NOMO-1 (cell line): ENCODE results near the gene MSH5.
A peak's percentile ranks its signal among the peaks of the same experiment; 100 is the strongest.

Experiments
- DNase-seq, 2 experiments: peaks; one replicate each; lab custom pipeline; 2025; ENCODE audit not compliant: unreplicated experiment in 2 of 2; lab: John Stamatoyannopoulos, UW

The MSH5 gene

DNA sequence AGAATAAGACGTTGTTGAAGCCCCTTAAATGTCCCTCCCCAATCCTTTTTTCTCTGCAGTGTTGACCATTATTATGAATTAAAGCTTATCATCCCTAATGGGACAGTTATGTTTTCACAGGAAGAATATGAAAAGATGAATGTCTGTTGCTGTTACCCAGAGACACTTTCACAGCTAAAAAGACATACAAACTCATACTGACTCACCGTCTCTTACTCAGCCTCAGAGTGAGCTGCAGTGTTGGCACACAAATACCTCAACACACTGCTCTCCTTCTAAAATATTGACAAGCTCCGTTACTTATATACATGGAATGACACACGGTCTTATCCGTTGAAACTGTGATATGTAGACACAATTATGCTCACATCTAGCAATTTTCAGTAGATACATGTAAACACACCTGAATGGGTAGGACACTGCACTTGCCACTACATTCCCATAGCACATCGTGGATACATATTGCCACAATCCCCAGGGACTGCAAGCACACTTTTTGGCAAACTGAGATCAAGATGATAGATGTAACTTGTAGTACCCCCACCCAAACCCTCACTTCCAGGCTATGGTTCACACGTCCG, 13.0 kb downstream of the MSH5 start:
- no peak for DNase-seq

DNA sequence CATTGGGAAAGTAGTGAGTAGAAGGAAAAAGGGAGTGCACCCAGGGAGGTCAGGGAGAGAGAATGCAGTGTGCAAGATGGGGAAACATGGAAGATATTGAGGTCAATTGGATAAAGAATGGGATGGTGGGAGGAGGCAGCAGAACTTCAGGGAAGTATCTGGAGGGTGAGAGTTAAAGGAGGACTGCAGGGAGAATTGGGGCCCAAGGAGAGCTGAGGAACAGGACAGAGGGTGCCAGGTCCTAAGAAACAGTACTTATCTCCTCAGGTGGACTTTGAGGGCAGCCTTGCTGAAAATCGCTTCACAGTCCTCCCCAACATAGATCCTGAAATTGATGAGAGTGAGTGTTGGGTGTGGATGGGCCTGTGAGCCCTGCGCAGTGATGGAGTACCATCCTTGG, 18.5 kb downstream of the MSH5 start:
- DNase-seq: no peak

DNA sequence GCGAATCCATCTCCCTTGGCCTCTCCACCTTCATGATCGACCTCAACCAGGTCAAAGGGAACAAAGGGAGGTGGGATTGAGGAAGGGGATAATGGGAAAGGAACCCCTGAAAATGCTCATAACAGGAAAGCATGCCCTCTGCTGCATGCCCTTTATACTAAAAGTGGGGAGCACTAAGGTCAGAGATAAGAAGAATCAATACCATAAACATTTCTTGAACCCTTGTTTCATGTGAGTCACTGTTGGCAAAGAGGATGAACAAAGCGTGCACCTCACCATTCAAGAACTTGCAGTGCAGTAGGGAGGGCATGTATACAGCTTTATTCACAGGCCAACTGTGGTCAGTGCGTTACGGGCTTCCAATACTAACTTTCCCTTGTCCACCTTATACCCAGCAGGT, 21.0 kb downstream of the MSH5 start:
- DNase-seq: no peak

DNA sequence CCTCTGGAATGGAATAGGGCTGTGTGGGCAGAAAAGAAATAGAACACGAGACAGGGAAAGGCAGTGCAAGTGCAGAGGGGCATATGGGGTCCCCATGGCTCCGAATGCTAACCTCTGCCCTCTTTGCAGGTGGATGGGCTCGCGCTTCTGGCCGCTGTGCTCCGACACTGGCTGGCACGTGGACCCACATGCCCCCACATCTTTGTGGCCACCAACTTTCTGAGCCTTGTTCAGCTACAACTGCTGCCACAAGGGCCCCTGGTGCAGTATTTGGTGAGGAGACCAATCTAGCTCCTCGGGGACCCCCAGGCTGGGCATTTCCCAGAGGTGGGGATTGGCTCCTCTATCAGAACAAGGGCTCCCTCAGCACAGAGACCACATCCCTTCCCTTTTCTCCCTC, 21.5 kb downstream of the MSH5 start:
- no peak for DNase-seq

DNA sequence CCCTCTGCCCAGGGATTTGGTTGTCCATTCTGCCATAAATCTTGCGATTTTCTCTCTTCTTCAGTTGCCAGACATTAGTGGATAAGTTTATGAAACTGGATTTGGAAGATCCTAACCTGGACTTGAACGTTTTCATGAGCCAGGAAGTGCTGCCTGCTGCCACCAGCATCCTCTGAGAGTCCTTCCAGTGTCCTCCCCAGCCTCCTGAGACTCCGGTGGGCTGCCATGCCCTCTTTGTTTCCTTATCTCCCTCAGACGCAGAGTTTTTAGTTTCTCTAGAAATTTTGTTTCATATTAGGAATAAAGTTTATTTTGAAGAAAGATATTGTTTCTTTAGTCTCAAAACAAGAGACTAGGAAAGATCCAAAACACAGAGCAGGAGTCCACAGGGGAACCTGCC, 22.6 kb downstream of the MSH5 start, which contains the start of gene SAPCD1:
Gene SAPCD1 (plus strand): TSS at position 301 of the 400 bp plus-strand sequence. CDS start 399 bp downstream, outside the sequence.
- DNase-seq: no peak

DNA sequence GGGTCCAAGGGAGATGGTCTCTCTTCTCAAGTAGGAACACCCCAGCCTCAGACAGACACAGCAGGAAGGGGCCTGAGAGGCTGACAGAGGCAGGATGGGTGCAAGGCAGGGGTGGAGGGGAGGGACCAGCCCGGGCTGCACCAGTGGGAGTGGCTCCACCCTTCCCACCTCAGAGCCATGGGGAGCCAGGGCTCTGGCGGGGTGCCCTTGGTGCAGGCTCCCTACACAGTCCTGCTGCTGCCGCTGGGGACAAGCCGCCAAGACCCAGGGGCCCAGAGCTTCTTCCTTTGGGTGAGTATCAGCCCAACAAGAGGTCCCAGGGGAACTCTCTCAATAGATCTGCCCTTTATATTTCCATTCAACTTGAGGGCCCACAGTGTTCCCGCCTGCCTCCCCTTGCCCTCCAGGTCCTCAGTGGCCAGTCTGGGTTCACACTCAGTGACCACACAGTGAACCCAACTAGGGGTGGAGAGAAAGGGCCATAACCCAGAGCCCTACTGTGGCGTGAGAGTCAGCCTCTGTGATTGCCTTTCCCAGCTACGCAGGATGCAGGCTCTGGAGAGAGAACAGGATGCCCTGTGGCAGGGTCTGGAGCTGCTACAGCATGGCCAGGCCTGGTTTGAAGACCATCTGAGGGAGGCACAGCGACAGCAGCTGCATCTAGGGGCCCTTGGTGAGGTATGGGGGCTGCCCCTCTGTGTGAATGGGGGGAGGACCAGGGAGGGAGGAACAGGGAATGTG, 23.2 kb downstream of the MSH5 start:
- DNase-seq: no peak

DNA sequence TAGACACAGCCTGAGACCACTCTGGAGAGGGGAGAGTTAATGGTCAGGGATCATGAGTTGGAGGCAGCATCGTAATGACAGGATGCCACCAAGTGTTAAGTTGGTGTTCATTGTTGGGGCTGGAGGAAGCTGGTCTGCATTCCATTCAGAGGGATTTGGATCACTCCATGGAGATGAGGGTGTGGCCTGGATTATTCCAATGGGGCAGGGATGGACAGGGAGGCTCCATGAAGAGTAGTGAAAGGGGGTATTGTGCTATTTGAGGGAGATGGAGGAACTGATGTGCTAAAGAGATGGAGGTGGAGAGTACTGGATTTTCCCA, 23.8 kb downstream of the MSH5 start:
- no peak for DNase-seq

DNA sequence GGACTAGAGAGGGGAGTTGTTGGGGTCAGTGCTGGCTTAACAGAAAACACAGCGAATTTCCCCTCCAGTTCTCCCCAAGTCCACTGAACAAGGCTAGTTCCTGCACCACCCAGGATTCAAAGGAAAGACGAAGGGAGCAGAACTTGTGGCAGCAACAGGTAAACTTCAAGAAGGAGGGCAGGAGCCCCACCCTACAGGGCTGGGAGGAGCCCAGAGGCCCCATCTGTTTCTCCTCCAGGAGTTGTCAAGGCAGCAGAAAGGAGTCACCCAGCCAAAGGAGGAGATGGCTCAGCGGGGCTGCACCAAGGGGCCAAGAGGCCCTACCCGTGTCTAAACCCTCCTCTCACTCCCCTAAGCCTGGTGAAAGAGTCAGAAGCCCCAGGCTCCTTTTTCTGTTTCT, 24.4 kb downstream of the MSH5 start:
- no peak for DNase-seq

DNA sequence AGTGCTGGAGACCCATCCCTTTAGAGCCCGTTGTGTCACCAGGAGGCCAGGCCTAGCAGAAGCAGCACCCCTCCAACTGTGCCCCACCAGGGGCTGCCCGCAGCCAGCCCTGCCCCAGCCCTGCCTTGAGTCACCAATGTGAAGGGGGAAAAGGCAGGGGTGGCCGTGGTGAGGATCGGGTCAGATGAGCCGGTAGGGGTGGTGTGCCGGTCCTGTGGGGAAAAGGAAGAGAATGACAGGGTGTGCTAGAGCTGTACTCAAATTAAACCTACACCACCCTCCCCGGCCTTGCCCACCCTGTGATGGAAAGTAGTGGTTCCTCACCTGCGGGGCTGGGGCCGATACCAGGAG, 25.7 kb downstream of the MSH5 start:
- no peak for DNase-seq

DNA sequence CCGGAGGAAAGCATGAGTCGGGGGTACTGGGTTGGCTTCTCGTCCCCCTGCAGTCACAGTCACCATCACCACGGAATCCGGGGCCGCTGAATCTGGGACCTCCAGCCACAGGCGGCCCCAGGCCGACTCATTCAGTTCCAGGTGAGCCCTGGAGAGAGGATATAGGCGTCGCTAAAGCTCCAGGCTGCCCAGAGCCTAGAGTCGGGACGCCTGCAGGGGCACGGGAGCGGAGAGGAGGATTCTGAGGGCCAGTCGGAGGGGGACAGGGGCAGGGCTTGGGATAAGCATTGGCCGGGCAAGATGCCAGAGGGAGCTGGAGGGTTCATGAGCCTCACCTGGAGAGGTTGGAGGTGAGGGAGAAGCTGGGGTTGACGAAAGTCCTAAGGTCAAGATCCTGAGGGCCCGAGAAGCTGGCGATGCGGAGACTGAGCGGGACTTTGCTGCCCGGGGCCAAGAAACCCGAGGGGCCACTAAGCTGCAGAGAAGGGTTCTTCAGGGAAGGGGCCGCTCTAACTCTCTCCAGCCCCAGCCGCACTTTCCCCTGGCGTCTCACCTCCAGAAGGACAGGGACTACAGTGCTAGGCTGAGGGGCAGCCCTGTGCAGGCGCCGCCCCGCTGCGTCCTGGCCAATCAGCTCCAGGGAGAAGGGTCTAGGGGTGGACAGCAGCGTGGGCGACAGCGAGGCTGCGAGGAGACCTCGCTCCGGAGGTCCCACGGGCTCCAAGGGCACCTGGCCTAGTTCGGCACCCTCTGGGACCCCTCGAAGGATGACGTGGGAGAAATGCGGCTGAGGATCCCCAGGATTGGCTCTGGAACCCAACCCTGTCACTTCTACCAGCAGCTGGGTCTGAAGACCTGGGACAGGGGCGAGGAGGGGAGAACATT, 26.3 kb downstream of the MSH5 start:
- no peak for DNase-seq

DNA sequence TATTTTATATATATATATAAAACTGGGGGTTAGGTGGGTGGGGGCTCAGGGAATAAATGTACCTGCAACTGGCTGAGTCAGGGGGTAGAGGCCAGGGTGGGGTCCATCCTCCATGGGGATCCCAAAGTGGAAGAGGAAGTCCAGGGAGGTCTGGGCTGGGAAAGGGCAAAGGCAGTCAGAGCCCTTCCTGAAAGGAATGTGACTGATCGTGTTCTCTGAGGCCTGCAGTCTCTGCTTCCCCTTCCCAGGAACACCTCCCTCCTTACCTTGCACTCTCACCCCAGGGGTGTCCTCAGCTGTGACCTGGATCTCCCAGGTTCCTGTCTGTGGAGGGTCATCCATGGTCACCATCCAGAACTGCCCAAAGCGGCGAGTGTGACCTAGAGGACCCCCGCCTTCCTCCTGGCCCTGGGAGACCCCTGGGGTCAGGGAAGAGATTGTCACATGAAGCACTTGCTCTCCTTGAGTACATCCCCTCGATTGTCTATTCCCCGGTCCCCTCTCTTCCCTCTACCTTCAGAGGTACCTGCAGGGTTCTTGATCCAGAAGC, 27.4 kb downstream of the MSH5 start:
- no peak for DNase-seq

DNA sequence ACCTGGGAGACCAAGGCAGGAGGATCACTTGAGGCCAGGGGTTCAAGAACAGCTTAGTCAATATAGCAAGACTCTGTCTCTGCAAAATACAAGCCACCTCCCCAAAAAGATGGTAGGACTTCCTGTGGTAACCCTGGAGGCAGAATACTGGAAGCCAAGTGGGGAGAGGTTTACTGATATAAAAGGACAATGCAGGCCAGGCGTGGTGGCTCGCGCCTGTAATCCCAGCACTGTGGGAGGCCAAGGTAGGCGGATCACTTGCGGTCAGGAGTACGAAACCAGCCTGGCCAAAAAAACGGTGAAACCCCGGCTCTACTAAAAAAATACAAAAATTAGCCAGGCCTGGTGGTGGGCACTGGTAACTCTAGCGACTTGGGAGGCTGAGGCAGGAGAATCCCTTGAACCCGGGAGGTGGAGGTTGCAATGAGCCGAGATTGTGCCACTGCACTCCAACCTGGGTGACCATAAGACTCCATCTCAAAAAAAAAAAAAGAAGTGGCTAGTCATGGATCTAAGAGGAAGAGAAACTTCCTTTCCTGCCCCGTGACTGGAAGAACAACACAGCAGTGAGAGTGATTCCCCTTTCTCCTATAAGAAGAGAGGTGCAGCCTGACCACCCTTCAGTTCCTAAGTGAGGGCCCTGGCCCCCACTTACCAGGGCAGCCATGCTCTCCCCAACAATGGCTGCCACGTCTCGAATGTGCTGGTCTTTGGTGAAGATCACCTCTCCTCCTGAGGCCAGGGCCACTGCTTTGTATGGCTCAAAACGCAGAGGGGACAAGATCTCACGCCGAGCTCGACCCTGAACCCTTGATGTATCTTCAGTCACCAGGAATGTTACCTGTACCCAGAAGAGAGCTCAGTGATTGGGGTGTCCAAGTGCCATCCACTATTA, 28.8 kb downstream of the MSH5 start:
- DNase-seq: peak in 1 of 2 experiments; percentile 49

DNA sequence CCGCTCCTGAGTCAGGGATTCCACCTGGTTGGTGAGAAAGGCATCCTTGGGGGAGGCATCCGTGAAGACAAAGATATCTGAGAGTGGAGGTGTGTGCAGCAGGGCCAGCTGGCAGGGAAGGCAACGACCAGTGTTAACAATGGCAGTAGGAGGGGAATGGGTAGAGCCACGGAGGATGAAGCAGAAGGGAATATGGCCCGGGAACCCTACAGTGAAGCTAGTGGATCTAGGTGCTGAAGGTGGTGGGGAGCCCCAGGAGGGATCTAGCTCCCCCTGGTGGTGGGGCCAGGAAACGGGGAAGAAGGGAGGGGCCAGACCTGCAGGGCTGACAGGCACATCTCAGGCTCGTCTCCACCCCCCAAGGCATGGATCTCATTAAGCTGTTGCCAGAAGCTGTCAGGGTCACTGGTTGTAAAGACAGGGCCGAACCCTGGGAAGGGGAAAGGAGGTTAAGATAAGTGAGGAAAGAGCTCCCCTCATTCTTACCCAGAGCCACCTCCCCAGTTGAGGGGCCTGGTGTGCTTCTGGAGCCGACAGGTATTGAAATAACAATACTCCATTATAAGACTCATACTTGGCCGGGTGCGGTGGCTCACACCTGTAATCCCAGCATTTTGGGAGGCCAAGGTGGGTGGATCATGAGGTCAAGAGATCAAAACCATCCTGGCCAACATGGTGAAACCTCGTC, 30.0 kb downstream of the MSH5 start:
- DNase-seq: peak; percentile 53 to 89

DNA sequence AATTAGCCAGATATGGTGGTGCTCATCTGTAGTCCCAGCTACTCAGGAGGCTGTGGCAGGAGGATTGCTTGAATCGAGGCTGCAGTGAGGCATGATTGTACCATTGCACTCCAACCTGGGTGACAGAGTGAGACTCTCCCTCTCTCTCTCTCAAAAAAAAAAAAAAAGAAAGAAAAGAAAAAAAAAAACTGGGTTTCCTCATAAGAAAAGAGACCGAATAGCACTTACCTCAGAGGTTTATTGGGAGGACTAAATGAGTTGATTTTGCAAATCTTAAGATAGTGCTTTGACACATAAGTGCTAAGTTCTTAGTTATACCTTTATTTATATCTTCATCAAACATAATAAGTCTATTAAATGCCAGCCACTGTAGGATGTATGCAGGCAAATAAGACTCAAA, 31.1 kb downstream of the MSH5 start:
- DNase-seq: no peak

DNA sequence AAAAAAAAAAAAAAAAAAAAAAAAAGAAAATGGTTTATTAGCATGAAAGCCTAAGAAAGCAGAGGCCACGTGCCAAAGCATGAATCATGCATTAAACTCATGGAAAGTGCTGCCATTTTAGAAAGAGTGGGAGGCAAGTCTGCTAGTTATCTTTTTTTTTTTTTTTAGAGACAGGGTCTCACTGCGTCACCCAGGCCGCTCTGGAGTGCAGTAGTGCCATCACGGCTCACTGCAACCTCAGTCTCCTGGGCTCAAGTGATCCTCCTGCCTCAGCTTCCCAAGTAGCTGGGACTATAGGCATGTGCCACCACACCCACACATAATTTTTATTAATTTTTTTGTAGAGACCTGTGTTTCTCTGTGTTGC, 32.2 kb downstream of the MSH5 start:
- DNase-seq: no peak

DNA sequence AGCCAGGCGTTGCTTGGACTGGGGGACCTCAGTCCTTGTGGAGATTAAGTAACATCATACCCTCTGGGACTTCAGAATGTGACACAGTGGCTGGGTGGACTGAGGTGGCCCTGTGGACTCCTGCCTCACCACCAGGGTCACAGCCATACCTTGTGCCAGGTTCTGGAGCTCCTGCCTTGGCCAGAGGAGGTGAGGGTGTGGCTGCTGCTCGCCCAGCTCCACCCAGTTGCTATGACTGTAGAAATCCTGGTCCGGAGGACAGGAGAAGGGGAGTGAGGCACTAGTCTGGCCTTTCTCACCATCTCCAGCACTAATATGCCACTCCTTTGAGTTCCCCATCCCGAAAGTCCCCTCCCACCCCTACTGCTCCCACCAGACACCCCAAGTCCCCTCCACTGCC, 35.4 kb downstream of the MSH5 start:
- DNase-seq: no peak

DNA sequence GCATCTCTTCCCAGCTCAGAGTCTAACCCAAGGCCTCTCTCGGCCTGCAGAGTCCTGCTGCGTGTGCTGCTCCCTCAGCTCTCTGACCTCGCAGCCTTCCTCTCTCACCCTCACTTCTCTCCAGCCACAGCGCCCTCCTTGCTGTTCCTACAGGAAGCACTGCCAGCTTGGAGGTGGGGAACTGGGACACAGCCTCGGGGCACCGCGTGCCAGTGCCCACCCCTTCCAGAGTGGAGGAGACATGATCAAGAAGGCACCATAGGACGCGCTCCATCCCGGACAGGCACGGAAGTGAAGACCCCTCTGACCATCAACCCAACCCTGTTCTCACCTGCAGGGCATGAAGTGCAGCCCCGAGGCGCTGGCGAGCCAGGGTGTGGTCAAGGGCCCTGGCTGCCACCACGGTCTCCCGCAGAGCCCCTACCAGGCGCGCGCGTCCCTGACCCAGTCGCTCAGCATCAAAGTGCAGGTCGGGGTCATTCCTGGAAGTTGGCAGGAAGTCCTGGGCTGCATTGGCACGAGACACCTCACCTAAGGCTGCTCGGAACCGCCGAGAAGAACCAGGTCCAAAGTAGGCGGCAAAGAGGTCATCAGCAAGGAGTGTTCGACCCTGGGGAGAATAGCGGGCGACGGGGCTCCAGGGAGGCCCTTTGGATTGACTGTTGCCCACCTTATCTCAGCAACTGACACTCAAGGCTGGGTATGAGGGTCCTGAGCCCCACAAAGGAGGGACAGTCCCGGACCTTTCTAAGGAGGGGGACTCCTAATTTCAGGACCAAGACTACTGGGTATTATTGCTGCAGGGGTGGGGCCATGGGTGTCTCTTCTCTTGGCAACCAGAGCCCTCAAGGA, 36.1 kb downstream of the MSH5 start:
- DNase-seq: no peak

DNA sequence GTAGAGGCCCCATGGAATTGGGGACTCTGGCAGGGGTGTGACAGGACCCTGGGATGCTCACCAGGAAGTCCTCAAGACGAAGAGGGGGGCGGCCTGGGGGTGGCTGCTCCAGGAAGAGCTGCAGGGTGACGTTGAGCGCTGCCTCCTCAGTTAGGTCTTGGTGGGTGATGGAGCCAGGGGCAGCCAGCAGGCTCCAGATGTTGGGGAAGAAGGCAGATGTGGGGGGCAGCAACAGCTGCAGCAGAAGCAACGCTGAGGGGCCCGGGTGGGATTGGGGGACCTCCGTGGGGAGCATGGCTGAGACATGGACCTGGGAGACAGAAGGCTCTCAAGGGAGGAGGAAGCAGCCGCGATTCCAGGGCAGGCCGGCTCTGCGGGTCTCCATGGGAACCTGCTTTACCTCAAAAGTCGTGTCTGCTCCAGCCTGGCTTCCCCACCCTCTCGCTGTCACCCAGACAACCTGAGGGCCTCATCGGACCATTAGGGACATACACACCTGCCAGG, 36.7 kb downstream of the MSH5 start:
- peak in 1 of 2 experiments; percentile 25 for DNase-seq
